ENCODE results near the gene OSGEP.
"Not testable (repeated sequence)": the region's sequence is repeated elsewhere in the genome, so short reads cannot be mapped to it uniquely, and the experiment has no call there.

Gene OSGEP

DNA sequence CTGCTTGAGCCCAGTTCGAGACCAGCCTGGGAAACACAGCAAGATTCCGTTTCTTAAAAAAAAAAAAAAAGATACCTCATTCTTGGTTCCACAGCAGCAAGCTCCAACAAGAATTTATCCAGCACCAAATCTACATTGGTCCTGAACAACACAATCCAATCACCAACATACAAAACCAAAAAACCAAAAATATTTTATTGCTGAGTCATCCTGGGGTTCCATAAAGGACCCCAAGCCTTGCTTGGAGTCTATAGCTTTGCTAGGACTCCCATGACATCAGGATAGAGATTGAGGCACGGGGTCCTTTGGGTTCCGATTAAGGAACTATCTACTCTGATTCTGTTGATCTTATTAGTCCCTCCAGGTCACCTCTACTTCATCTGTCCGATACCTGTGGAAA is 7.7 kb downstream of the OSGEP start:
- POLR2A ChIA-PET: no interaction called here
- TF ChIP-seq, protein P1, sequence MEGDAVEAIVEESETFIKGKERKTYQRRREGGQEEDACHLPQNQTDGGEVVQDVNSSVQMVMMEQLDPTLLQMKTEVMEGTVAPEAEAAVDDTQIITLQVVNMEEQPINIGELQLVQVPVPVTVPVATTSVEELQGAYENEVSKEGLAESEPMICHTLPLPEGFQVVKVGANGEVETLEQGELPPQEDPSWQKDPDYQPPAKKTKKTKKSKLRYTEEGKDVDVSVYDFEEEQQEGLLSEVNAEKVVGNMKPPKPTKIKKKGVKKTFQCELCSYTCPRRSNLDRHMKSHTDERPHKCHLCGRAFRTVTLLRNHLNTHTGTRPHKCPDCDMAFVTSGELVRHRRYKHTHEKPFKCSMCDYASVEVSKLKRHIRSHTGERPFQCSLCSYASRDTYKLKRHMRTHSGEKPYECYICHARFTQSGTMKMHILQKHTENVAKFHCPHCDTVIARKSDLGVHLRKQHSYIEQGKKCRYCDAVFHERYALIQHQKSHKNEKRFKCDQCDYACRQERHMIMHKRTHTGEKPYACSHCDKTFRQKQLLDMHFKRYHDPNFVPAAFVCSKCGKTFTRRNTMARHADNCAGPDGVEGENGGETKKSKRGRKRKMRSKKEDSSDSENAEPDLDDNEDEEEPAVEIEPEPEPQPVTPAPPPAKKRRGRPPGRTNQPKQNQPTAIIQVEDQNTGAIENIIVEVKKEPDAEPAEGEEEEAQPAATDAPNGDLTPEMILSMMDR (IDR thresholded peaks at IDR 0.05; ENCODE audit: control extremely low read depth, extremely low read depth, low read depth, missing control alignments): no peak
- no peak for DNase-seq (ENCODE audit: extremely low spot score)
- CTCF ChIA-PET: interaction anchor here (1.8 to 1.9 kb wide), 2 partner anchors 8 to 32 kb away, joined by 5 to 7 read pairs; partner anchors contain the start of genes APEX1 and OSGEP

DNA sequence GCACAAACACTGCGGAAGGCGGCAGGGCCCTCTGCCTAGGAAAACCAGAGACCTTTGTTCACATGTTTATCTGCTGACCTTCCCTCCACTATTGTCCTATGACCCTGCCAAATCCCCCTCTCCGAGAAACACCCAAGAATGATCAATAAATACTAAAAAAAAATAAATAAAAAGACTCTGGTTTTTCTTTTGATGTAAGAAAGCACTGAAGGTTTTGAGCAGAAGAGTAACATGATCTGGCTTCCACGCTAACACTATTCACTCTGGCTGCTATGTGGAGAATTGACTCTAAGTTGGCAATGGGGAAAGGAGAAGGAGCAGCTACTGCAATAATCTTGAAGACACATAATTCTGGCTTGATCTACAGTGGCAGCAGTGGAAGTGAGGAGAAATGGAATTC is 11.0 kb downstream of the OSGEP start:
- POLR2A ChIA-PET; DNase-seq (ENCODE audit: extremely low spot score): not testable (repeated sequence)
- CTCF ChIA-PET: interaction anchor here (1.3 to 1.4 kb wide), 2 partner anchors 20 to 28 kb away, joined by 5 read pairs; no protein-coding TSS in a partner anchor

DNA sequence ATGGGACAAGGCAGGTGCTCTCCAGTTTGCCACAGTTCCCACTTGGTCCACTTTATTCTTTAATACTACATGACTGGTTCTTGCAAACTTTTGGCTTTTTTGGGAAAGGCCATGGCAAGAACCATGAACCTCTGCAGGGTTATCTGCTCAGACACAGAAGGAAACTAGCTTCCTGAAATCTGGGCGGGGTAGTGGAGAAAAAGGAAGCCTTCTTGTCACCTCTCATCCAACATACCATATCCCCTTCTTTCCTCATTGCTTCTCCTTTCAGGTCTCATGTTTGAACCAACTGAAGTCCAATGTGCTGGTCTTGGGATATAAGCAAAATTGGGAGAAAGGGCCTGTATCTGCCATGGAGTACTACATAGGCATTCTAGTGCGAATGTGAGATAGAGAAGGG is 13.2 kb downstream of the OSGEP start:
- no peak for DNase-seq (ENCODE audit: extremely low spot score)
- TF ChIP-seq, protein P1 (IDR thresholded peaks at IDR 0.05; ENCODE audit: control extremely low read depth, extremely low read depth, low read depth, missing control alignments): no peak
- ChIA-PET CTCF (interaction anchor here (0.8 to 3.0 kb wide), 5 partner anchors 8 to 89 kb away, joined by 3 to 13 read pairs (median 4); no protein-coding TSS in a partner anchor), POLR2A (interaction anchor here (1.0 kb wide), 1 partner anchor 28 kb away, joined by 3 read pairs; the partner anchor contains the start of gene PNP)

DNA sequence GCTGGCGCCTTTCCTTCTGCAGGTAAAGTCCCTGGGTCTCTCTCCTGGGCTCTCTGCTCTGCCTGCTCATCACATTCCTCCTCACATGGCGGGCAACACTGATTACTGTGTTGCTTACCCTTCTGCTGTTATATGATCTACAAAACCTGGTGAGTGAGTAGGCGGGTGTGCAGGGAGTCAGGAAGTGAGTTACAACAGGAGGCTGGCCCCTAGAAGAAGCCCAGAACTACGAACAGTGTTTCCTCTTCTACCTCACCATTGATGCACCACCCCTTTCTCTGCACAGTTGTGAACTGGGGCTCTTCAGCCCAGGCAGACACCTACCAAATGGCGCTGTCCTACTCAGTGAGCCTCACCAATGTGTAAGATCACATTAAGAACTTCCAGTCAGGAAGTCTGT is 13.7 kb downstream of the OSGEP start:
- POLR2A ChIA-PET: interaction anchor here (1.0 kb wide), 1 partner anchor 28 kb away, joined by 3 read pairs; the partner anchor contains the start of gene PNP
- DNase-seq (ENCODE audit: extremely low spot score): no peak
- CTCF ChIA-PET: interaction anchor here (1.6 to 3.0 kb wide), 3 partner anchors 7 to 25 kb away, joined by 4 to 13 read pairs (median 12); no protein-coding TSS in a partner anchor
- TF ChIP-seq, protein P1 (IDR thresholded peaks at IDR 0.05; ENCODE audit: control extremely low read depth, extremely low read depth, low read depth, missing control alignments): no peak

DNA sequence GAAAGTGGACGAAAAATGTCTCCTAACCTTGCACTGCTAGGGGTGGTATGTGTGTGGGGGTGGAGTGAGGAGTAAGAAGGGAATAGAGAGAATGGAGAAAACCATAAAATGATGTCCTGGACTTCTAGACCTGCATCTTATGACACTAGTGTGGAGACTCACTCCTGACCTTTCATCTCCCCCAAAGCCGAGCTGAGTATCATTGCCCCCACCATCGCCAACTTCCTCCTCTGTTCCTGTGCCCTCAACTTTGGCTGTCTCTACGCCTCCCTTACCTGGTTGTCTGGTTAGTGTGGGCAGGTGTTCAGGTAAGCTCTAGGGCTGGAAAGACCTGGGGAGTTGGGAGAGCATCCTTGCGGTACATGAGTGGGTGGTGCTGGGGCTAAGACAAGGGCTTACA is 14.1 kb downstream of the OSGEP start:
- DNase-seq (ENCODE audit: extremely low spot score): no peak
- POLR2A ChIA-PET: no interaction called here
- CTCF ChIA-PET: interaction anchor here (2.1 to 3.0 kb wide), 2 partner anchors 18 to 25 kb away, joined by 12 to 13 read pairs; no protein-coding TSS in a partner anchor
- TF ChIP-seq, protein P1 (IDR thresholded peaks at IDR 0.05; ENCODE audit: control extremely low read depth, extremely low read depth, low read depth, missing control alignments): no peak

DNA sequence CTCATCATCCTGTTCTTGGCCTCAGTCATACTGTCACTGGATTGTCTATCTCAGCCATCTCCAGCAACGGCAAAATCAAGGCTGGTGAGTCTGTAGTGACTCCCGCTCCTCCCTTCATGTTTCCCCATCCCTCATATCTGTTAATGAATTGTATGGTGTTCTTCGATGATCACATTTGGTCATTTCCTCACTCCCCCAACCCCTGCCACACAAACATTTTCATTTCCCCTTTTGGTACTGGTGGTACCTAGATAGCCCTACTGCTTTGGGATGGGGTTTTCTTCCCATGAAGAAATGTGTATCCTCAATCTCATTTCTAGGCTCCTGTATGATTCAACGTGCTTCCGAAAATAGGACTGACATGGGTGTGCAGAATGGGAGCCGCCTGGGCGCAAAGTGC is 15.9 kb downstream of the OSGEP start:
- DNase-seq (ENCODE audit: extremely low spot score): no peak
- POLR2A ChIA-PET: no interaction called here
- TF ChIP-seq, protein P1 (IDR thresholded peaks at IDR 0.05; ENCODE audit: control extremely low read depth, extremely low read depth, low read depth, missing control alignments): no peak
- CTCF ChIA-PET: no interaction called here

DNA sequence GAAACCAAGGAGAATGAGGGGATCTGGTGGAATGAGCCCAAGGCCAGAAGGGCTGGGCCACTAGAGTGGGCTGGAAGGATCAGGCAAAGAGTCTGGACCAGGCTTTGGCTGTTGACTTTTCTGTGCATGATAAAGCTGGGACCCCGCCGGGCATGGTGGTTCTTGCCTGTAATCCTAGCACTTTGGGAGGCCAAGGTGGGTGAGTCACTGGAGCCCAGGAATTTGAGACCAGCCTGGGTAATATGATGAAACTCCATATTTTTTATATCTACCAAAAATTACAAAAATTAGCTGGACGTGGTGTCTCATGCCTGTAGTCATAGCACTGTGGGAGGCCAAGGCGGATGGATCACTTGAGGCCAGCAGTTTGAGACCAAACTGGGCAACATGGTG is 18.3 kb downstream of the OSGEP start:
- no peak for DNase-seq (ENCODE audit: extremely low spot score)
- TF ChIP-seq, protein P1 (IDR thresholded peaks at IDR 0.05; ENCODE audit: control extremely low read depth, extremely low read depth, low read depth, missing control alignments): no peak
- POLR2A ChIA-PET: interaction anchor here (0.7 kb wide), 1 partner anchor 25 kb away, joined by 3 read pairs; the partner anchor contains the start of gene PIP4P1
- CTCF ChIA-PET: interaction anchor here (1.9 to 2.1 kb wide), 2 partner anchors 12 to 21 kb away, joined by 6 to 11 read pairs; no protein-coding TSS in a partner anchor
